Transverse colon (tissue), 4 donors: ENCODE results near the gene AQP12B. TPM values are rescaled to one million over a fixed set of nuclear protein-coding genes. Genes with fewer than 3 reads are reported as not detected.

Experiments
- DNase-seq: peaks from one replicate; pipeline ENCODE4 v3.0.0-alpha.2; 2019
- H3K27ac ChIP-seq, 4 donors: fragments of 200-600 bp; sonication (generic); 2 replicates each; pipeline ENCODE4 v1.5.1; 2016 to 2018; ENCODE audit warnings: inconsistent platforms in 4 of 4
- H3K27me3 ChIP-seq: fragments of 200-600 bp; sonication (generic); 2 replicates; pipeline ENCODE4 v1.5.1; 2017; ENCODE audit warnings: inconsistent platforms
- H3K36me3 ChIP-seq, 4 donors: fragments of 200-600 bp; sonication (generic); 2 replicates each; pipeline ENCODE4 v1.5.1; 2017 to 2019; ENCODE audit warnings: inconsistent platforms in 4 of 4
- H3K4me1 ChIP-seq, 4 donors: fragments of 200-600 bp; sonication (generic); 2 replicates each; pipeline ENCODE4 v1.5.1; 2017 to 2020; ENCODE audit warnings: inconsistent platforms in 4 of 4
- H3K4me3 ChIP-seq, 4 donors: fragments of 200-600 bp; sonication (generic); 1 replicate in 1 of 4; 2 replicates in 3 of 4; pipeline versions ENCODE4 v1.5.1 to v1.6.1; 2017 to 2019; ENCODE audit warnings: inconsistent platforms in 4 of 4
- H3K9me3 ChIP-seq, 2 donors: fragments of 200-600 bp; sonication (generic); 2 replicates each; pipeline ENCODE4 v1.5.1; 2017 to 2019; ENCODE audit warnings: inconsistent platforms in 2 of 2
- EP300 ChIP-seq: sonication (generic); formaldehyde crosslinking; IDR thresholded peaks from one replicate; pipeline ENCODE4 v1.6.1; 2017; ENCODE audit warnings: antibody characterized with exemption, low read depth
- POLR2A ChIP-seq: fragments of 450-650 bp; IDR thresholded peaks from one replicate; pipeline ENCODE4 v1.6.1; 2016; ENCODE audit warnings: antibody characterized with exemption, mild to moderate bottlenecking, moderate library complexity
- POLR2AphosphoS5 ChIP-seq, 3 donors: sonication (generic); formaldehyde crosslinking; IDR thresholded peaks; one replicate each; pipeline ENCODE4 v1.6.1; 2016; ENCODE audit warnings: antibody characterized with exemption in 3 of 3
- WGBS, 2 donors: methylation state at CpG; one replicate each; pipeline ENCODE4 v1.1.5; 2018; ENCODE audit warnings: low coverage in 1 of 2; 5-methylcytosine and 5-hydroxymethylcytosine counted together
- in situ Hi-C, 4 donors: fragments of 200-750 bp; cut with MboI; loops; one replicate each; pipeline versions ENCODE4 v1.15.0 to v1.15.1; 2017; ENCODE audit warnings: low sequenced_read_pairs in 3 of 4, low pct_ligation_motif_present in 1 of 4, low pct_unique_long_range_greater_than_20kb in 1 of 4
- intact Hi-C: fragments of 100-400 bp; cut with DNase I; formaldehyde crosslinking; loops from one replicate; pipeline ENCODE4 v1.15.1; 2023; ENCODE audit warnings: low total_unique reads
- total RNA-seq, 4 donors: library from RNA; depleted of rRNA; stranded (reverse); fragments of >200 nt; gene quantifications; one replicate each; pipeline ENCODE4 v1.1.0, GENCODE V29; 2016
- TF ChIP-seq, protein P1 (sequence below), 5 experiments: fragments of 200-600 bp in 3 of 5; fragments of 450-650 bp in 2 of 5; sonication (generic) in 3 of 5; IDR thresholded peaks; 1 replicate in 2 of 5; 2 replicates in 3 of 5; pipeline ENCODE4 v1.5.1; 2016 to 2017; ENCODE audit warnings: antibody characterized with exemption in 5 of 5, inconsistent platforms in 3 of 5, mild to moderate bottlenecking in 2 of 5, moderate library complexity in 1 of 5

The AQP12B gene
- total RNA-seq, 4 donors from 2014 or later: 0.55 to 1.5 TPM; not detected in 2

- no peaks in the 10 kb centered on the region for H3K27me3 ChIP-seq
- DNase-seq: no peak
- H3K4me3 ChIP-seq: no peak overlapping the region
- H3K9me3 ChIP-seq: no peaks in the 10 kb centered on the region
- in situ Hi-C loops (loop anchor here in 2 of 4 donors (25.0 kb wide), 1 partner anchor 211 kb away; no protein-coding TSS in a partner anchor), intact Hi-C loops (no loop called here)
- WGBS, 2 donors: 60 to 89% methylated on average over 1 to 32 of the region's 32 CpGs
- no peak for TF ChIP-seq POLR2AphosphoS5 (IDR thresholded peaks at IDR 0.05)
- TF ChIP-seq, protein P1, sequence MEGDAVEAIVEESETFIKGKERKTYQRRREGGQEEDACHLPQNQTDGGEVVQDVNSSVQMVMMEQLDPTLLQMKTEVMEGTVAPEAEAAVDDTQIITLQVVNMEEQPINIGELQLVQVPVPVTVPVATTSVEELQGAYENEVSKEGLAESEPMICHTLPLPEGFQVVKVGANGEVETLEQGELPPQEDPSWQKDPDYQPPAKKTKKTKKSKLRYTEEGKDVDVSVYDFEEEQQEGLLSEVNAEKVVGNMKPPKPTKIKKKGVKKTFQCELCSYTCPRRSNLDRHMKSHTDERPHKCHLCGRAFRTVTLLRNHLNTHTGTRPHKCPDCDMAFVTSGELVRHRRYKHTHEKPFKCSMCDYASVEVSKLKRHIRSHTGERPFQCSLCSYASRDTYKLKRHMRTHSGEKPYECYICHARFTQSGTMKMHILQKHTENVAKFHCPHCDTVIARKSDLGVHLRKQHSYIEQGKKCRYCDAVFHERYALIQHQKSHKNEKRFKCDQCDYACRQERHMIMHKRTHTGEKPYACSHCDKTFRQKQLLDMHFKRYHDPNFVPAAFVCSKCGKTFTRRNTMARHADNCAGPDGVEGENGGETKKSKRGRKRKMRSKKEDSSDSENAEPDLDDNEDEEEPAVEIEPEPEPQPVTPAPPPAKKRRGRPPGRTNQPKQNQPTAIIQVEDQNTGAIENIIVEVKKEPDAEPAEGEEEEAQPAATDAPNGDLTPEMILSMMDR (IDR thresholded peaks at IDR 0.05): no peak
- TF ChIP-seq EP300: no peak
- TF ChIP-seq POLR2A: no peak
- H3K27ac ChIP-seq: no peak overlapping the region
- no peaks in the 10 kb centered on the region for H3K4me1 ChIP-seq
- no peaks in the 10 kb centered on the region for H3K36me3 ChIP-seq
These were observed 40.4 kb upstream of the AQP12B start for GRCh38 chr2:240722796-240723735.

DNA sequence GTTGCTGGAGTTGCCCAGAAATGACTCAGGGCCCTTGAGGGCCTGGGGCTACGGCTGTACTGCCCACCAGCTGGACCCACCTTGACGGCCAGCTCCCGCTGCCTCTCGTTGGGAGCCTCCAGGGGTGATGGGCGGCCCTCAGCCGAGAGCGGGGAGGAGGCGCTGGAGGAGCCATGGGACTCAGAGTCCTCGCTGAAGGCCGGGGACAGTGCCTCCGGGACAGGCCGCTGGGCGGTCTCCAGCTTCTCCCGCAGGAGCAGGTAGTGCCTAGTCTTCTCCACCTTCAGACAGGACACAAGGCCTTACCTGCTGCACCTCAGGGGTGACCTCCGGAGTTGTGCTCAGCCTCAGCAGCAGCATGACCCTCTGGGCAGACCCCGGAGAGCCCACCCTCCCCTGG is 39.7 kb upstream of the AQP12B start:
- H3K9me3 ChIP-seq: no peaks in the 10 kb centered on the region
- no peaks in the 10 kb centered on the region for H3K36me3 ChIP-seq
- DNase-seq: no peak
- TF ChIP-seq, protein P1 (IDR thresholded peaks at IDR 0.05): no peak
- TF ChIP-seq POLR2AphosphoS5 (IDR thresholded peaks at IDR 0.05) (no peak), EP300 (no peak), POLR2A (no peak)
- no peak overlapping the region for H3K27ac ChIP-seq
- no peaks in the 10 kb centered on the region for H3K27me3 ChIP-seq
- WGBS, 2 donors: 78% methylated on average over 16 of the region's 16 CpGs; no CpG with 5 or more reads in 1 of the 2 donors
- no peaks in the 10 kb centered on the region for H3K4me1 ChIP-seq
- intact Hi-C loops: no loop called here
- in situ Hi-C loops: loop anchor here in 2 of 4 donors (25.0 kb wide), 1 partner anchor 210 kb away; no protein-coding TSS in a partner anchor
- no peak overlapping the region for H3K4me3 ChIP-seq

DNA sequence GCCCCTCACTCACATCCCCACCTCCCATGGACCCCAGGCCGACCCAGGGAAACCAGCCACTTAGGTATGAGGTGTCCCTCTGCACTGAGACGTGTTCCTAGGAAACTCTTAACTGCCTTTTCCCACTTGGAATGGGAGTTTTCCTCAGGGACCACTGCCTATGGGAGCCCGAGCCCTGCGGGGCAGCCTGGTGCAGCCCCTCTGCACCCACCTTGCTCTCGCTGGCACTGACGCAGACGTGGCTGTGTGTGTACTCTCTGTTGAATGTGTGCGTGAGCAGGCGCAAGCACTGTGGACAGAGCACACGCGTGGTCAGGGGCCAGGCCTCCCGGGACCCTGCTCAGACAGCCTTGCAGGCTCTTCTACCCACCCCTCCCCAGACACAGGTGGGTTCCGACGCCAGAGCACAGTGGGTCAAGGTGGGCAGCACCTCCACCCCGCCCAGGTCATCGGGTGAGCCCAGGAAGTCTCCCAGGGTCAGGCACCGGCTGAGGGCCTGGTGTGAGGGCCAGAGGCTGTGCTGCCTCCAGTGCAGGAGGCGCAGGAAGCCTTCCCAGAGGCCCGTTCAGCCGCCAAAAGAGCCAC is 39.0 kb upstream of the AQP12B start:
- Histone ChIP-seq H3K36me3 (no peaks in the 10 kb centered on the region), H3K27ac (no peak overlapping the region), H3K9me3 (no peaks in the 10 kb centered on the region), H3K4me1 (no peaks in the 10 kb centered on the region), H3K4me3 (no peak overlapping the region), H3K27me3 (no peaks in the 10 kb centered on the region)
- TF ChIP-seq EP300 (no peak), POLR2AphosphoS5 (IDR thresholded peaks at IDR 0.05) (no peak), POLR2A (no peak)
- TF ChIP-seq, protein P1 (IDR thresholded peaks at IDR 0.05): no peak
- in situ Hi-C loops (loop anchor here in 2 of 4 donors (25.0 kb wide), 1 partner anchor 209 kb away; no protein-coding TSS in a partner anchor), intact Hi-C loops (no loop called here)
- WGBS, 2 donors: 78% methylated on average over 20 of the region's 20 CpGs; no CpG with 5 or more reads in 1 of the 2 donors
- no peak for DNase-seq
